Vagina (tissue), 2 donors: ENCODE measurements around the gene SPATA6L. TPM values are rescaled to one million over a fixed set of nuclear protein-coding genes. Genes with fewer than 3 reads are reported as not detected.

Experiments
- DNase-seq, 2 donors: peaks; one replicate each; pipeline ENCODE4 v3.0.0-alpha.2; 2017; ENCODE audit errors: extremely low spot score in 2 of 2
- H3K27ac ChIP-seq: fragments of 200-600 bp; sonication (generic); one replicate; pipeline ENCODE4 v1.5.1; 2019
- H3K27me3 ChIP-seq: fragments of 200-600 bp; sonication (generic); one replicate; pipeline ENCODE4 v1.5.1; 2019
- H3K36me3 ChIP-seq, 2 donors: fragments of 200-600 bp; sonication (generic); one replicate each; pipeline ENCODE4 v1.5.1; 2017 to 2019
- H3K4me1 ChIP-seq: fragments of 200-600 bp; sonication (generic); one replicate; pipeline ENCODE4 v1.5.1; 2019
- H3K4me3 ChIP-seq, 2 donors: fragments of 200-600 bp; sonication (generic); 1 replicate in 1 of 2; 2 replicates in 1 of 2; pipeline ENCODE4 v1.5.1; 2016 to 2019
- H3K9me3 ChIP-seq: fragments of 200-600 bp; sonication (generic); one replicate; pipeline ENCODE4 v1.5.1; 2019
- POLR2A ChIP-seq, 2 donors: fragments of 450-650 bp; IDR thresholded peaks; one replicate each; pipeline ENCODE4 v1.6.1; 2017; ENCODE audit warnings: antibody characterized with exemption in 2 of 2, mild to moderate bottlenecking in 2 of 2, moderate library complexity in 2 of 2
- POLR2AphosphoS5 ChIP-seq, 2 donors: sonication (generic); formaldehyde crosslinking; IDR thresholded peaks; one replicate each; pipeline ENCODE4 v1.9.0; 2017; ENCODE audit warnings: antibody characterized with exemption in 2 of 2, mild to moderate bottlenecking in 2 of 2, low read depth in 1 of 2; ENCODE audit not compliant: insufficient read depth in 1 of 2
- intact Hi-C: fragments of 100-400 bp; cut with DNase I; formaldehyde crosslinking; loops from one replicate; pipeline ENCODE4 v1.15.1; 2023
- total RNA-seq: library from RNA; depleted of rRNA; stranded (reverse); fragments of >200 nt; gene quantifications from one replicate; pipeline ENCODE4 v1.2.3, GENCODE V29; 2016
- TF ChIP-seq, protein P1 (sequence below), 3 experiments: fragments of 450-650 bp in 2 of 3; fragments of 200-600 bp in 1 of 3; sonication (generic) in 1 of 3; IDR thresholded peaks; one replicate each; pipeline ENCODE4 v1.5.1; 2017 to 2019; ENCODE audit warnings: antibody characterized with exemption in 3 of 3, mild to moderate bottlenecking in 2 of 3, moderate library complexity in 2 of 3

The SPATA6L gene
- total RNA-seq, 1 donor from 2014 or later, result 3.9 TPM

DNA sequence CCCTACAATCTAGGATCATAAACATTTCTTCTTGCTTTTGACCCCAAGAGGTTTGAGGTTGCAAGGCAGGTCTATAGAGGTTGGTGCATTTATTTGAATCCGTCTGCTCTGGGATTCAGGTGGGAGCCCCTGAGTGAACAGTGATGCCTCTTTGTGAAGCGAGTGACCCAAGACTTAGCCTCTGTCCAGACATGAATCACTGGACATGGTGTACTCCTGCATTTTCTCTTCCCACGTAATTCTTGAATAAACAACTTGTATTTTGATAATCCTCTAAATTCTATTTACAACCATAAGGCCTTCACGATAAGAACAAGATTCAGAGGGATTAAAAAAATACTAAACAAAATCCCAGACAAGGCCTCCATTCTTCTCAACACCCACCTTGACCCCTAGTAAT is 71.7 kb downstream of the SPATA6L start:
- no peaks in the 10 kb centered on the region for H3K36me3 ChIP-seq
- DNase-seq, result no peak
- intact Hi-C loops, result no loop called here
- no peak overlapping the region for H3K27ac ChIP-seq
- H3K9me3 ChIP-seq, result no peaks in the 10 kb centered on the region
- TF ChIP-seq, protein P1, sequence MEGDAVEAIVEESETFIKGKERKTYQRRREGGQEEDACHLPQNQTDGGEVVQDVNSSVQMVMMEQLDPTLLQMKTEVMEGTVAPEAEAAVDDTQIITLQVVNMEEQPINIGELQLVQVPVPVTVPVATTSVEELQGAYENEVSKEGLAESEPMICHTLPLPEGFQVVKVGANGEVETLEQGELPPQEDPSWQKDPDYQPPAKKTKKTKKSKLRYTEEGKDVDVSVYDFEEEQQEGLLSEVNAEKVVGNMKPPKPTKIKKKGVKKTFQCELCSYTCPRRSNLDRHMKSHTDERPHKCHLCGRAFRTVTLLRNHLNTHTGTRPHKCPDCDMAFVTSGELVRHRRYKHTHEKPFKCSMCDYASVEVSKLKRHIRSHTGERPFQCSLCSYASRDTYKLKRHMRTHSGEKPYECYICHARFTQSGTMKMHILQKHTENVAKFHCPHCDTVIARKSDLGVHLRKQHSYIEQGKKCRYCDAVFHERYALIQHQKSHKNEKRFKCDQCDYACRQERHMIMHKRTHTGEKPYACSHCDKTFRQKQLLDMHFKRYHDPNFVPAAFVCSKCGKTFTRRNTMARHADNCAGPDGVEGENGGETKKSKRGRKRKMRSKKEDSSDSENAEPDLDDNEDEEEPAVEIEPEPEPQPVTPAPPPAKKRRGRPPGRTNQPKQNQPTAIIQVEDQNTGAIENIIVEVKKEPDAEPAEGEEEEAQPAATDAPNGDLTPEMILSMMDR (IDR thresholded peaks at IDR 0.05), result no peak
- TF ChIP-seq POLR2A (IDR thresholded peaks at IDR 0.05) (no peak), POLR2AphosphoS5 (IDR thresholded peaks at IDR 0.05; ENCODE audit: insufficient read depth in 1 of 2, low read depth in 1 of 2) (no peak)
- H3K4me1 ChIP-seq, result peaks cover 9% of the 10 kb centered on the region
- no peaks in the 10 kb centered on the region for H3K27me3 ChIP-seq
- no peak overlapping the region for H3K4me3 ChIP-seq

DNA sequence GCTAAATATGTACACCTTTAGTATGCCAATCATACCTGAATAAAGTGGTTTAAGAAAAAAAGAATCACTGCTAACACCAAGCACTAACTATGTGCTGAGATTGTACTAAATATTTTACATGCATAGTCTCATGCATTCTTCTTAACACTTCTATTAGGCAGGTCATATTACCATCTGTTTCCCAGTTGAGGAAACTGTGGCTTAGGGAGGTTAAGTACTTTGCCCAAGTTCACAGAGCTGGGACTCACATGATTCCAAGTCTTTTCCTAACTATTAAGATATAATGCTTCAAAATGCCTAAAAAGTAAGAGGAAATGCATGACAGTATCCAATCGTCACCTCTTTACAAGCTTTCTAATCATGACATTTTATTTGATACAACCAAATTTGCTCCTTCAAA is 73.4 kb downstream of the SPATA6L start:
- TF ChIP-seq, protein P1 (IDR thresholded peaks at IDR 0.05), result no peak
- TF ChIP-seq POLR2AphosphoS5 (IDR thresholded peaks at IDR 0.05; ENCODE audit: insufficient read depth in 1 of 2, low read depth in 1 of 2) (no peak), POLR2A (IDR thresholded peaks at IDR 0.05) (no peak)
- intact Hi-C loops, result no loop called here

DNA sequence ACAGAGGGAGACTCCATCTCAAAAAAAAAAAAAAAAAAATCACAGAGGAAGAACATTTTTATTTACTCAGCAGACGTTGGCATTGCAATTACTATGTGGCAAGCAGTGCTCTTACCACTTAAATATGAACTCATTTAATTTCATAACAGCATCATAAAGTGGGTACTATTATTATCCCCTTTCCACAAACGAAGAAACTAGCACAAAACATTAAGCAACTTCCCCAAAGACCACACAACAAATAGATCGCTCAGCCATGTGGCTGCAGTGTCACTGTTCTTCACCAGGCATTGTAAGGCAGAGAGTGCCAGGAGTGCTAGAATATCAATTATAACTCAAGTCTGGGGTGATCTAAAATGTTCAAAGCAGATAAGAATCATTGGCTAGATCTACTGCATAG is 74.0 kb downstream of the SPATA6L start:
- no peak overlapping the region for H3K4me3 ChIP-seq
- peaks cover 9% of the 10 kb centered on the region for H3K4me1 ChIP-seq
- H3K36me3 ChIP-seq, result no peaks in the 10 kb centered on the region
- H3K27ac ChIP-seq, result no peak overlapping the region
- H3K9me3 ChIP-seq, result no peaks in the 10 kb centered on the region
- TF ChIP-seq POLR2A (IDR thresholded peaks at IDR 0.05), result no peak
- no peak for TF ChIP-seq POLR2AphosphoS5 (IDR thresholded peaks at IDR 0.05; ENCODE audit: insufficient read depth in 1 of 2, low read depth in 1 of 2)
- TF ChIP-seq, protein P1 (IDR thresholded peaks at IDR 0.05), result no peak
- H3K27me3 ChIP-seq, result no peaks in the 10 kb centered on the region
- intact Hi-C loops, result no loop called here
- DNase-seq, result no peak

More for the DNA sequence above, 73.4 kb downstream of the SPATA6L start:
- H3K4me3 ChIP-seq, result no peak overlapping the region
- H3K9me3 ChIP-seq, result no peaks in the 10 kb centered on the region
- H3K27ac ChIP-seq, result no peak overlapping the region
- peaks cover 9% of the 10 kb centered on the region for H3K4me1 ChIP-seq
- H3K36me3 ChIP-seq, result no peaks in the 10 kb centered on the region
- DNase-seq, result no peak
- H3K27me3 ChIP-seq, result no peaks in the 10 kb centered on the region

DNA sequence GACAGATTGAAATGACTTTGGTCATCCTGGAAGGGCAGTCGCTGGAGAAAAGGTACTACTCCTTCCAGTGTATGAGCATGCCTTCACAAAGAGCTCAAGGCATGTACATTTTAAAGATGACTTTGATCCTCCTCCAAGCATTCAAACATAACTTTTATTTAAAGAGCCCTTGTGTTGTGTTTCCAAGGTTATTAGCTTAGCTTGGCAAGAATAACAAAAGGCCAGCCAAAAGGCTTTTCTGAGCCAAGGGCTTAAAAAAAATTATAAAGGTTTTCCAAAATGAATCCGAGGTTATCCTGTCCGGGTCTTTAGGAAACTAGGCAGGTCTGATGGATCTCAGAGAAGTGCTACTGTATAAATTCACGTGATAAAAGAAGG is 75.2 kb downstream of the SPATA6L start:
- DNase-seq, result no peak
- H3K4me1 ChIP-seq, result peaks cover 9% of the 10 kb centered on the region
- no peak overlapping the region for H3K27ac ChIP-seq
- no peaks in the 10 kb centered on the region for H3K27me3 ChIP-seq
- peak in 1 of 2 donors; percentile 67 for TF ChIP-seq POLR2AphosphoS5 (IDR thresholded peaks at IDR 0.05; ENCODE audit: insufficient read depth in 1 of 2, low read depth in 1 of 2)
- TF ChIP-seq, protein P1 (IDR thresholded peaks at IDR 0.05), result no peak
- no peaks in the 10 kb centered on the region for H3K36me3 ChIP-seq
- no peak overlapping the region for H3K4me3 ChIP-seq
- no peaks in the 10 kb centered on the region for H3K9me3 ChIP-seq
- intact Hi-C loops, result no loop called here

DNA sequence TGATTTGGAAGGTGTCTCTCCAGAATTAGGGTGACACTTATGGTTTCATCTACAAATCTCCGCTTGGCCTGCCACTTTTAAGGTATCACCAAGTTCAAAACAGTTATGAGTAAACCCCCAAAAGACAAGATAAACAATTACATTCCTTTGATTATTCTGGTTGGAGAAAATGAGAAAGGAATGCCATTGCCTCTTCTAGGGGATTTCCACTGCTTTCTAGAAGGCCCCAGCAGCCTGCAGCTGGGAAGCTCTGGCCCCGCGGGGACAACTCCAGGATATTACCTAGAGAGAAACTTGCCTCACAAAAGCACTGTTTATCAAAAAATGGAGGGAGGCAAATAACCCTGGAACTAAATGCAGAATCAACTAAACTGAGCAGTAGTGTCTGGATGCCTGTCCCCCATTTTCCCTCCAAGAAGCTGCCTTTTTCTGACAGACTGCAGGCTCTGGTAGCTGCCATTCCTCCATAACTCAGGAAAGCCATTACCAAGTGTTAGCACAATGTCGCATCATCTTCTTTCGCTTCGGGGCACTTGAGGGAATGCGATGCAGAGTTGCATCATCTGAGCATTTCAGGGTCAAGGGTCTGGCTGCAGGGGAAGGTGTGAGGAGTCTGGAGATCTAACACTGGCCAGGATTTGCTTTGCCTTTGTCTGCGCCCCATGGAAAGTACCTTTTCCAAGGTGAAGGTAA is 75.7 kb downstream of the SPATA6L start:
- DNase-seq, result no peak
- no peaks in the 10 kb centered on the region for H3K36me3 ChIP-seq
- H3K27me3 ChIP-seq, result no peaks in the 10 kb centered on the region
- peaks cover 9% of the 10 kb centered on the region for H3K4me1 ChIP-seq
- H3K27ac ChIP-seq, result no peak overlapping the region
- TF ChIP-seq POLR2AphosphoS5 (IDR thresholded peaks at IDR 0.05; ENCODE audit: insufficient read depth in 1 of 2, low read depth in 1 of 2) (no peak), POLR2A (IDR thresholded peaks at IDR 0.05) (no peak)
- TF ChIP-seq, protein P1 (IDR thresholded peaks at IDR 0.05), result no peak
- H3K9me3 ChIP-seq, result no peaks in the 10 kb centered on the region
- intact Hi-C loops, result no loop called here
- H3K4me3 ChIP-seq, result no peak overlapping the region
